ENCODE data around the gene INTS3. TPM values are rescaled to one million over a fixed set of nuclear protein-coding genes. Genes with fewer than 3 reads are reported as not detected.
A peak's percentile ranks its signal among the peaks of the same experiment; 100 is the strongest.

The INTS3 gene
- total and polyA plus RNA-seq, 3 experiments from 2014 or later, result 11.9 to 61.1 (median 58.2) TPM

- H3K4me1 ChIP-seq (ENCODE audit: insufficient read depth, low read length), result no peaks in the 10 kb centered on the region
- Mint-ChIP-seq H3K36me3 (peaks cover 12 to 71% (median 27%) of the 10 kb centered on the region in 3 donors), H3K27me3 (no peaks in the 10 kb centered on the region), H3K4me3 (no peak overlapping the region), H3K4me1 (peaks cover 4 to 14% (median 5%) of the 10 kb centered on the region in 3 donors), H3K27ac (peak overlapping the region in 3 of 8 donors; percentile 30 to 63 (median 59)), H3K9me3 (no peaks in the 10 kb centered on the region)
- peaks cover 31% of the 10 kb centered on the region for H3K36me3 ChIP-seq (ENCODE audit: insufficient read depth, low read length)
- H3K27me3 ChIP-seq (ENCODE audit: insufficient read depth, low read length, poor library complexity, severe bottlenecking), result no peaks in the 10 kb centered on the region
- H3K9me3 ChIP-seq (ENCODE audit: low read length), result no peaks in the 10 kb centered on the region
- H3K27ac ChIP-seq (ENCODE audit: low read depth, low read length), result no peak overlapping the region
- ChIA-PET POLR2A (no interaction called here), CTCF (interaction anchor here (2.5 kb wide), 1 partner anchor 9 kb away, joined by 8 read pairs; no protein-coding TSS in a partner anchor)
- no peak for DNase-seq
- no peak overlapping the region for H3K4me3 ChIP-seq (ENCODE audit: low read length)
These were observed 14.7 kb downstream of the INTS3 start for GRCh38 chr1:153742411-153743142.

- Histone ChIP-seq H3K27ac (ENCODE audit: low read depth, low read length) (no peak overlapping the region), H3K27me3 (ENCODE audit: insufficient read depth, low read length, poor library complexity, severe bottlenecking) (no peaks in the 10 kb centered on the region), H3K4me3 (ENCODE audit: low read length) (no peak overlapping the region), H3K36me3 (ENCODE audit: insufficient read depth, low read length) (peaks cover 52% of the 10 kb centered on the region), H3K9me3 (ENCODE audit: low read length) (no peaks in the 10 kb centered on the region), H3K4me1 (ENCODE audit: insufficient read depth, low read length) (no peaks in the 10 kb centered on the region)
- peak overlapping the region in 2 of 8 donors; percentile 10 to 28 for H3K27ac Mint-ChIP-seq
- H3K36me3 Mint-ChIP-seq, result peaks cover 17 to 89% (median 34%) of the 10 kb centered on the region in 3 donors
- H3K4me1 Mint-ChIP-seq, result peaks cover 9 to 19% (median 11%) of the 10 kb centered on the region in 3 donors
- no peak overlapping the region for H3K4me3 Mint-ChIP-seq
- ChIA-PET CTCF (no interaction called here), POLR2A (no interaction called here)
- no peak for DNase-seq
- H3K9me3 Mint-ChIP-seq, result no peaks in the 10 kb centered on the region
- no peaks in the 10 kb centered on the region for H3K27me3 Mint-ChIP-seq
These were observed 17.6 kb downstream of the INTS3 start for GRCh38 chr1:153745417-153745816.

GRCh38 chr1:153746174-153746573, 18.3 kb downstream of the INTS3 start:
- H3K4me3 ChIP-seq (ENCODE audit: low read length), result no peak overlapping the region
- POLR2A ChIA-PET, result no interaction called here
- no peaks in the 10 kb centered on the region for H3K9me3 Mint-ChIP-seq
- H3K27ac ChIP-seq (ENCODE audit: low read depth, low read length), result no peak overlapping the region
- peaks cover 9 to 19% (median 11%) of the 10 kb centered on the region in 3 donors for H3K4me1 Mint-ChIP-seq
- peaks cover 52% of the 10 kb centered on the region for H3K36me3 ChIP-seq (ENCODE audit: insufficient read depth, low read length)
- no peaks in the 10 kb centered on the region for H3K9me3 ChIP-seq (ENCODE audit: low read length)
- H3K27me3 Mint-ChIP-seq, result no peaks in the 10 kb centered on the region
- peaks cover 22 to 90% (median 33%) of the 10 kb centered on the region in 3 donors for H3K36me3 Mint-ChIP-seq
- H3K27me3 ChIP-seq (ENCODE audit: insufficient read depth, low read length, poor library complexity, severe bottlenecking), result no peaks in the 10 kb centered on the region
- H3K27ac Mint-ChIP-seq, result no peak overlapping the region
- no peaks in the 10 kb centered on the region for H3K4me1 ChIP-seq (ENCODE audit: insufficient read depth, low read length)
- no peak for DNase-seq
- CTCF ChIA-PET, result no interaction called here
- H3K4me3 Mint-ChIP-seq, result no peak overlapping the region

GRCh38 chr1:153748903-153749302, 21.1 kb downstream of the INTS3 start:
- Histone ChIP-seq H3K27me3 (ENCODE audit: insufficient read depth, low read length, poor library complexity, severe bottlenecking) (no peaks in the 10 kb centered on the region), H3K4me3 (ENCODE audit: low read length) (no peak overlapping the region), H3K27ac (ENCODE audit: low read depth, low read length) (no peak overlapping the region), H3K36me3 (ENCODE audit: insufficient read depth, low read length) (peaks cover 62% of the 10 kb centered on the region), H3K9me3 (ENCODE audit: low read length) (no peaks in the 10 kb centered on the region), H3K4me1 (ENCODE audit: insufficient read depth, low read length) (no peaks in the 10 kb centered on the region)
- Mint-ChIP-seq H3K4me3 (no peak overlapping the region), H3K27ac (peak overlapping the region in 2 of 8 donors; percentile 3 to 7), H3K36me3 (peaks cover 12 to 88% (median 34%) of the 10 kb centered on the region in 3 donors), H3K9me3 (no peaks in the 10 kb centered on the region), H3K4me1 (peaks cover 5 to 8% (median 6%) of the 10 kb centered on the region in 3 donors), H3K27me3 (no peaks in the 10 kb centered on the region)
- peak in 1 of 5 donors; percentile 12 for DNase-seq
- ChIA-PET CTCF (interaction anchor here (1.0 to 2.8 kb wide), 8 partner anchors 11 to 239 kb away, joined by 3 to 14 read pairs (median 4); partner anchors contain the start of genes NPR1 and RAB13), POLR2A (interaction anchor here (0.5 kb wide), 1 partner anchor 77 kb away, joined by 4 read pairs; no protein-coding TSS in a partner anchor)

GRCh38 chr1:153749408-153750005, 21.7 kb downstream of the INTS3 start:
- no peaks in the 10 kb centered on the region for H3K27me3 Mint-ChIP-seq
- peaks cover 12 to 88% (median 32%) of the 10 kb centered on the region in 3 donors for H3K36me3 Mint-ChIP-seq
- H3K4me3 Mint-ChIP-seq, result no peak overlapping the region
- ChIA-PET POLR2A (no interaction called here), CTCF (interaction anchor here (0.7 to 2.8 kb wide), 8 partner anchors 9 to 239 kb away, joined by 3 to 14 read pairs (median 4); partner anchors contain the start of genes NPR1 and RAB13)
- H3K27ac Mint-ChIP-seq, result peak overlapping the region in 6 of 8 donors; percentile 3 to 66 (median 37)
- Histone ChIP-seq H3K27me3 (ENCODE audit: insufficient read depth, low read length, poor library complexity, severe bottlenecking) (no peaks in the 10 kb centered on the region), H3K27ac (ENCODE audit: low read depth, low read length) (no peak overlapping the region), H3K36me3 (ENCODE audit: insufficient read depth, low read length) (peaks cover 63% of the 10 kb centered on the region), H3K4me3 (ENCODE audit: low read length) (no peak overlapping the region), H3K4me1 (ENCODE audit: insufficient read depth, low read length) (no peaks in the 10 kb centered on the region), H3K9me3 (ENCODE audit: low read length) (no peaks in the 10 kb centered on the region)
- H3K4me1 Mint-ChIP-seq, result peaks cover 4 to 6% (median 5%) of the 10 kb centered on the region in 3 donors
- DNase-seq, result peak; percentile 64 to 84 (median 66)
- H3K9me3 Mint-ChIP-seq, result no peaks in the 10 kb centered on the region

- Histone ChIP-seq H3K27ac (ENCODE audit: low read depth, low read length) (no peak overlapping the region), H3K27me3 (ENCODE audit: insufficient read depth, low read length, poor library complexity, severe bottlenecking) (no peaks in the 10 kb centered on the region), H3K36me3 (ENCODE audit: insufficient read depth, low read length) (peaks cover 65% of the 10 kb centered on the region), H3K9me3 (ENCODE audit: low read length) (no peaks in the 10 kb centered on the region), H3K4me1 (ENCODE audit: insufficient read depth, low read length) (no peaks in the 10 kb centered on the region), H3K4me3 (ENCODE audit: low read length) (no peak overlapping the region)
- Mint-ChIP-seq H3K36me3 (peaks cover 12 to 89% (median 36%) of the 10 kb centered on the region in 3 donors), H3K27ac (peak overlapping the region in 1 of 8 donors; percentile 66), H3K9me3 (no peaks in the 10 kb centered on the region), H3K4me1 (peaks cover 4 to 6% (median 5%) of the 10 kb centered on the region in 3 donors), H3K27me3 (no peaks in the 10 kb centered on the region), H3K4me3 (no peak overlapping the region)
- no peak for DNase-seq
- ChIA-PET POLR2A (no interaction called here), CTCF (interaction anchor here (0.7 to 2.8 kb wide), 9 partner anchors 8 to 240 kb away, joined by 3 to 14 read pairs (median 4); partner anchors contain the start of genes NPR1 and RAB13)
These were observed 22.5 kb downstream of the INTS3 start for GRCh38 chr1:153750026-153750995.

GRCh38 chr1:153752072-153752471, 24.2 kb downstream of the INTS3 start:
- Histone ChIP-seq H3K27ac (ENCODE audit: low read depth, low read length) (no peak overlapping the region), H3K36me3 (ENCODE audit: insufficient read depth, low read length) (peaks cover 64% of the 10 kb centered on the region), H3K4me1 (ENCODE audit: insufficient read depth, low read length) (no peaks in the 10 kb centered on the region), H3K9me3 (ENCODE audit: low read length) (no peaks in the 10 kb centered on the region), H3K4me3 (ENCODE audit: low read length) (no peak overlapping the region), H3K27me3 (ENCODE audit: insufficient read depth, low read length, poor library complexity, severe bottlenecking) (no peaks in the 10 kb centered on the region)
- Mint-ChIP-seq H3K27ac (peak overlapping the region in 3 of 8 donors; percentile 11 to 33 (median 31)), H3K4me3 (no peak overlapping the region), H3K4me1 (peaks cover 4 to 6% (median 5%) of the 10 kb centered on the region in 3 donors), H3K36me3 (peaks cover 12 to 85% (median 32%) of the 10 kb centered on the region in 3 donors), H3K27me3 (no peaks in the 10 kb centered on the region), H3K9me3 (no peaks in the 10 kb centered on the region)
- POLR2A ChIA-PET, result no interaction called here
- CTCF ChIA-PET, result interaction anchor here (2.2 kb wide), 1 partner anchor 10 kb away, joined by 8 read pairs; no protein-coding TSS in a partner anchor
- no peak for DNase-seq
